Heart right ventricle (tissue), 16 donors: ENCODE measurements around the gene FGF18. TPM values are rescaled to one million over a fixed set of nuclear protein-coding genes. Genes with fewer than 3 reads are reported as not detected.
A peak's percentile ranks its signal among the peaks of the same experiment; 100 is the strongest.

ENCODE experiments used
- ATAC-seq, 8 donors: fragments of 200-7000 bp; cut with Tn5 transposase; one replicate each; pipeline ENCODE4 v1.9.1; 2020; ENCODE audit warnings: mild to moderate bottlenecking in 8 of 8, moderate library complexity in 8 of 8, moderate number of reproducible peaks in 1 of 8
- DNase-seq, 2 donors: peaks; one replicate each; pipeline ENCODE4 v3.0.0-alpha.2; 2020
- H3K27ac ChIP-seq, 10 donors: fragments of 200-600 bp; sonication (generic) in 2 of 10; one replicate each; pipeline versions ENCODE4 v1.5.0 to v1.8.0; 2020 to 2022; ENCODE audit warnings: mild to moderate bottlenecking in 3 of 10
- H3K27me3 ChIP-seq, 7 donors: fragments of 200-600 bp; one replicate each; pipeline ENCODE4 v1.8.0; 2021 to 2022; ENCODE audit warnings: mild to moderate bottlenecking in 2 of 7
- H3K36me3 ChIP-seq, 9 donors: fragments of 200-600 bp; sonication (generic) in 1 of 9; one replicate each; pipeline versions ENCODE4 v1.5.0 to v1.8.0; 2020 to 2022; ENCODE audit warnings: mild to moderate bottlenecking in 2 of 9
- H3K4me1 ChIP-seq, 9 donors: fragments of 200-600 bp; sonication (generic) in 1 of 9; one replicate each; pipeline versions ENCODE4 v1.5.0 to v1.8.0; 2020 to 2022; ENCODE audit warnings: mild to moderate bottlenecking in 4 of 9
- H3K4me3 ChIP-seq, 10 donors: fragments of 200-600 bp; sonication (generic) in 2 of 10; one replicate each; pipeline versions ENCODE4 v1.5.0 to v1.8.0; 2020 to 2022; ENCODE audit warnings: mild to moderate bottlenecking in 7 of 10, moderate library complexity in 2 of 10
- H3K9me3 ChIP-seq, 11 donors: fragments of 200-600 bp in 10 of 11; sonication (generic) in 2 of 11; one replicate each; pipeline versions ENCODE4 v1.5.0 to v1.8.0; 2013 to 2022; ENCODE audit warnings: mild to moderate bottlenecking in 2 of 11, control low read depth in 1 of 11, moderate library complexity in 1 of 11
- WGBS, 2 donors: extraction: QIAGEN DNeasy Blood & Tissue Kit; methylation state at CpG; one replicate each; pipeline ENCODE4 v1.1.7; 2013; ENCODE audit warnings: inconsistent platforms in 1 of 2; 5-methylcytosine and 5-hydroxymethylcytosine counted together
- intact Hi-C, 10 donors: fragments of 100-400 bp; cut with DNase I; formaldehyde crosslinking; loops; one replicate each; pipeline versions ENCODE4 v1.11.1 to v1.14.2; 2022
- polyA plus RNA-seq, 2 donors: library from polyadenylated mRNA; stranded (reverse); fragments of 200-250 nt; gene quantifications; one replicate each; pipeline ENCODE4 v1.2.3, GENCODE V29; 2013
- total RNA-seq, 10 donors: library from RNA; stranded (reverse); fragmentation: NEBNext Ultra II Directional in 3 of 10; extraction: Animal tissue kit (Norgen Biotek cat#: 25700) in 3 of 10; gene quantifications; one replicate each; pipeline versions ENCODE4 v1.2.1 to v1.2.4, GENCODE V29; 2021 to 2023
- TF ChIP-seq, protein P1 (sequence below), 9 donors: fragments of 200-600 bp; sonication (generic) in 2 of 9; IDR thresholded peaks; one replicate each; pipeline versions ENCODE4 v1.5.0 to v1.8.0; 2021 to 2022; ENCODE audit warnings: antibody characterized with exemption in 9 of 9, mild to moderate bottlenecking in 5 of 9, moderate library complexity in 1 of 9
- donor health status: Arrhythmogenic right ventricular cardiomyopathy.
- donor health status: ischemic (EF 13 %, LVEDD 7.1; RV severe dilation, severe dysfunction).
- donor health status: healthy with polysubstance abuse.
- donor health status: DM: no; HTN: yes; CAD: no.
- donor health status: DM: no; HTN: no; CAD: no.
- donor health status: ischemic (EF 25% LVEDD 6.9; RV normal size, moderate dysfunction).
- donor health status: ischemic (EF 25% LVEDD 5.7; RV mildly dilated, moderate dysfunction).
- donor health status: healthy.
- donor health status: DM: yes; HTN: yes; CAD: no.
- donor health status: Ischemic cardiomyopathy.
- donor health status: ischemic (EF 35%, LVEDD 5.7; RV mildly dilated, moderate dysfunction).
- donor health status: nonischemic (EF 11% LVEDD 7.7; RV severe dilation, severe dysfunction).
- donor health status: DM: yes; HTN: yes; CAD: no.
- donor health status: PGD.
- donor health status: ischemic (EF 29% LVEDD 5.4; RV normal size, mild dysfunction).
- donor health status: nonischemic (EF 23%, LVEDD 6.1; RV moderate dilation, normal function).

The FGF18 gene
- total and polyA plus RNA-seq, 12 donors: 1.7 to 39.2 (median 13.7) TPM

DNA sequence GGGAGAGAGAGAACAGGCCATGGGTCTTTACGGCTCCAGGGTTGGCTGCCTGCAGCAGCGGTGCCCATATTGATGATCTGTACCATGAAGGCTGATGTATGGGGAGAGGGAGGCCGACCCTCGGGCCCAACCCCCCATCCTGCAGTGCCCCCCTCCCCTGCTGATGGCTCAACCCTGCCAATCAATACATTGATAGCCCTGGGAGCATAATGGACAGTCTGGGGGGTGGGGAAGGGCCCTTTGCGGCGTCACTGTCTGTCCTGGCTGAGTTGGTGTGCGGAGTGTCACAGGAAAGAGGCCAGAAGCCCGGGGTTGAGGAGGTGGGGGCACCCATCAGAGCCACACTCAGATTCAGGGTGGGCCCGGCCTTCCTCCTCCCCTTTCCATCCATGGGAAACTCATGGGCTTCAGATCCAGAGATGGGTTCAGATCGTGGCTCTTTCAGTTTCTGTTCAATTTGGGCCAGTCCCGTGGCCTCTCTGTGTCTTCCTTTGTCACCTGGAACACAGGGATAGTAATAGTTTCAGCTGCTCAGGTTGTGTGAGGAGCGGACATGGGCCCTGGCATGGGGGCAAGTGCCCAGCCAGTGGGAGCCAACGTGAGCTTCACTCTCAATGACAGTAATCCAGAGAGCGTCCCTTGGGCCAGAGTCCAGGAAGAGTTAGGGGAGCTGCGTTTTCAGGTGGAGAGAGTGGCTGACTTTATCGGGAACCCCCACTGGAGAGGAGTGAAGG lies 9.5 kb downstream of the FGF18 start:
- intact Hi-C loops: loop anchor here in 5 of 10 donors (5.0 to 10.0 kb wide), 8 partner anchors 46 to 316 kb away; no protein-coding TSS in a partner anchor
- Histone ChIP-seq H3K4me3 (no peak overlapping the region), H3K4me1 (peaks cover 0 to 65% (median 13%) of the 10 kb centered on the region in 9 donors), H3K9me3 (no peaks in the 10 kb centered on the region), H3K27me3 (no peaks in the 10 kb centered on the region), H3K36me3 (no peaks in the 10 kb centered on the region), H3K27ac (peak overlapping the region in 1 of 10 donors; percentile 20)
- TF ChIP-seq, protein P1, sequence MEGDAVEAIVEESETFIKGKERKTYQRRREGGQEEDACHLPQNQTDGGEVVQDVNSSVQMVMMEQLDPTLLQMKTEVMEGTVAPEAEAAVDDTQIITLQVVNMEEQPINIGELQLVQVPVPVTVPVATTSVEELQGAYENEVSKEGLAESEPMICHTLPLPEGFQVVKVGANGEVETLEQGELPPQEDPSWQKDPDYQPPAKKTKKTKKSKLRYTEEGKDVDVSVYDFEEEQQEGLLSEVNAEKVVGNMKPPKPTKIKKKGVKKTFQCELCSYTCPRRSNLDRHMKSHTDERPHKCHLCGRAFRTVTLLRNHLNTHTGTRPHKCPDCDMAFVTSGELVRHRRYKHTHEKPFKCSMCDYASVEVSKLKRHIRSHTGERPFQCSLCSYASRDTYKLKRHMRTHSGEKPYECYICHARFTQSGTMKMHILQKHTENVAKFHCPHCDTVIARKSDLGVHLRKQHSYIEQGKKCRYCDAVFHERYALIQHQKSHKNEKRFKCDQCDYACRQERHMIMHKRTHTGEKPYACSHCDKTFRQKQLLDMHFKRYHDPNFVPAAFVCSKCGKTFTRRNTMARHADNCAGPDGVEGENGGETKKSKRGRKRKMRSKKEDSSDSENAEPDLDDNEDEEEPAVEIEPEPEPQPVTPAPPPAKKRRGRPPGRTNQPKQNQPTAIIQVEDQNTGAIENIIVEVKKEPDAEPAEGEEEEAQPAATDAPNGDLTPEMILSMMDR (IDR thresholded peaks at IDR 0.05): no peak
- ATAC-seq (no peak), DNase-seq (no peak)
- 81 to 88% methylated on average over 16 of the region's 16 CpGs for WGBS, 2 donors

DNA sequence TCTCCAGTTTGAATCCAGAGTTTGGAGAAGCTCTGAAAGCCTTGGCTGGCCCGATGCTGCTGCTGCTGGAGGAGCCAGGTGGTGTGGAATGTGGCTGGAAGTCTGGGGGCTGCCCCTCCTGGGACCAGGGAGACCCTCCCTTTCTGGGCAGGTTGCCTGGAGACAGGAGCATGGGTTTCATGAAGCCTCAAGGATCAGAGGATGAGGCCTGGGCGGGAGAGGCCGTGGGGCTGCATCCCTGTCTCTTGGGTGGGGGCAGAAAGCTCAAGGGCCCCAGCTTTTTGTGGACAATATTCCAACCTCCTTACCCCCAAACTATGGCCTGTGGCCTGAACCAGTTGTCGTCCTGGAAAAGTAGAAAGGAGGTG lies 10.1 kb downstream of the FGF18 start:
- H3K4me1 ChIP-seq: peaks cover 0 to 61% (median 13%) of the 10 kb centered on the region in 9 donors
- WGBS, 2 donors: 88 to 89% methylated on average over 4 of the region's 4 CpGs
- ATAC-seq: no peak
- no peak overlapping the region for H3K27ac ChIP-seq
- H3K4me3 ChIP-seq: no peak overlapping the region
- no peaks in the 10 kb centered on the region for H3K27me3 ChIP-seq
- H3K36me3 ChIP-seq: no peaks in the 10 kb centered on the region
- DNase-seq: no peak
- TF ChIP-seq, protein P1 (IDR thresholded peaks at IDR 0.05): no peak
- H3K9me3 ChIP-seq: no peaks in the 10 kb centered on the region
- intact Hi-C loops: loop anchor here in 5 of 10 donors (5.0 to 10.0 kb wide), 8 partner anchors 45 to 315 kb away; no protein-coding TSS in a partner anchor

DNA sequence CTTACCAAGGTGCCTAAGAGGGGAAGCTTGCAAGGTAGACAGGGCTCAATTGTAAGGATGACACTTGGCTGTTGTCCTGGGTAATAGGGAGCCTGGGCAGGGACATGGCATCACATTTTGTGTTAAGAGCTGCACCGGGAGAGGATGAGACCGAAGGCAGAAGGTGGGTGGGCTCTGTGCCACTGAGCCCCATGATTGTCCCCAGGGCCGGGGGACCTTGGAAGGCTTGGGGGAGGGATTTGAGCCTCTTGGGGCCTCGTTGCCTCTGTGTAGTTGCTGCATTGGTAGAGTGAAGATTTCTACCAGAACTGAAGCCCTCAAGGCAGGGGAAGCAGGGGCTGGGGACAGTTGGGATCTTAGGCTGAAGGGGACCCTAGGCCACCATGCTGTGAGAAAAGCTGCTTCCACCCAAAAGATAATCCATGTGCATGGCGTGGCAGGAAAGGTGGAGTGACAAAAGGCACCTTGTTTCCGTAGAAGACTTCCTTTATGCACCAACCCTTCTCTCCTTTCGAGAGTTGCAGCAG lies 11.9 kb downstream of the FGF18 start:
- Histone ChIP-seq H3K4me3 (no peak overlapping the region), H3K9me3 (no peaks in the 10 kb centered on the region), H3K36me3 (no peaks in the 10 kb centered on the region), H3K27me3 (no peaks in the 10 kb centered on the region), H3K4me1 (peaks cover 0 to 51% (median 13%) of the 10 kb centered on the region in 9 donors), H3K27ac (no peak overlapping the region)
- intact Hi-C loops: no loop called here
- ATAC-seq (no peak), DNase-seq (no peak)
- WGBS, 2 donors: 89% methylated on average over 7 of the region's 7 CpGs
- TF ChIP-seq, protein P1 (IDR thresholded peaks at IDR 0.05): no peak

DNA sequence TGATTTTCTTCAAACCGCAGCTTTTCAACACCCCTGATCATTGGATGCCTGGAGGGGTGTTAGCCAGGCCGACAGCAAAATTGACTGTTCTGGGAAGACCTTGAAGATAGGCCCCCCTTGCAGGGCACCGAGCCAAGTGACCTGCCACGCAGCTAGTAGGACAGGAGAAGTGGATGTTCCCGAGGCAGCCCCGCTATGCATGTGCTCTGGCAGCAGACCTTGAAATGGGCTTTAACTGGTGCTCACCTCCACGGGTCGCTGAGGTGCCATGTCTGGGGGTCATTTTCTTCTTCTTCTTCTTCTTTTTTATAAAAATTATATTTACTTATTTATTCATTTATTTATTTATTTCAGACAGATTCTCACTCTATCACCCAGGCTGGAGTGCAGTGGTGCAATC lies 12.6 kb downstream of the FGF18 start:
- Histone ChIP-seq H3K36me3 (no peaks in the 10 kb centered on the region), H3K4me1 (peaks cover 0 to 51% (median 15%) of the 10 kb centered on the region in 9 donors), H3K9me3 (no peaks in the 10 kb centered on the region), H3K27ac (no peak overlapping the region), H3K4me3 (no peak overlapping the region), H3K27me3 (no peaks in the 10 kb centered on the region)
- intact Hi-C loops: no loop called here
- 57 to 68% methylated on average over 8 of the region's 8 CpGs for WGBS, 2 donors
- DNase-seq (no peak), ATAC-seq (no peak)
- TF ChIP-seq, protein P1 (IDR thresholded peaks at IDR 0.05): no peak
